ENCODE measurements around the gene MAP3K2.

Gene MAP3K2

DNA sequence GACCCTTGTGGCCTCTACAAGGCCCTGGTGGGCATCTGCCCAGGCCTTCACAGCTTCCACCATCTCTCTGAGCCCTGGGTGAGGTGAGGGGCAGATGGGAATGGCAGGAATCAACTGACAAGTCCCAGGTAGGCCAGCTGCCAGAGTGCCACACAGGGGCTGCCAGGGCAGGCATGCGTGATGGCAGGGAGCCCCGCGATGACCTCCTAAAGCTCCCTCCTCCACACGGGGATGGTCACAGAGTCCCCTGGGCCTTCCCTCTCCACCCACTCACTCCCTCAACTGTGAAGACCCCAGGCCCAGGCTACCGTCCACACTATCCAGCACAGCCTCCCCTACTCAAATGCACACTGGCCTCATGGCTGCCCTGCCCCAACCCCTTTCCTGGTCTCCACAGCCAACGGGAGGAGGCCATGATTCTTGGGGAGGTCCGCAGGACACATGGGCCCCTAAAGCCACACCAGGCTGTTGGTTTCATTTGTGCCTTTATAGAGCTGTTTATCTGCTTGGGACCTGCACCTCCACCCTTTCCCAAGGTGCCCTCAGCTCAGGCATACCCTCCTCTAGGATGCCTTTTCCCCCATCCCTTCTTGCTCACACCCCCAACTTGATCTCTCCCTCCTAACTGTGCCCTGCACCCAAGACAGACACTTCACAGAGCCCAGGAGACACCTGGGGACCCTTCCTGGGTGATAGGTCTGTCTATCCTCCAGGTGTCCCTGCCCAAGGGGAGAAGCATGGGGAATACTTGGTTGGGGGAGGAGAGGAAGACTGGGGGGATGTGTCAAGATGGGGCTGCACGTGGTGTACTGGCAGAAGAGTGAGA, 32.5 kb upstream of the MAP3K2 start:
- TF ChIP-seq, protein P1, sequence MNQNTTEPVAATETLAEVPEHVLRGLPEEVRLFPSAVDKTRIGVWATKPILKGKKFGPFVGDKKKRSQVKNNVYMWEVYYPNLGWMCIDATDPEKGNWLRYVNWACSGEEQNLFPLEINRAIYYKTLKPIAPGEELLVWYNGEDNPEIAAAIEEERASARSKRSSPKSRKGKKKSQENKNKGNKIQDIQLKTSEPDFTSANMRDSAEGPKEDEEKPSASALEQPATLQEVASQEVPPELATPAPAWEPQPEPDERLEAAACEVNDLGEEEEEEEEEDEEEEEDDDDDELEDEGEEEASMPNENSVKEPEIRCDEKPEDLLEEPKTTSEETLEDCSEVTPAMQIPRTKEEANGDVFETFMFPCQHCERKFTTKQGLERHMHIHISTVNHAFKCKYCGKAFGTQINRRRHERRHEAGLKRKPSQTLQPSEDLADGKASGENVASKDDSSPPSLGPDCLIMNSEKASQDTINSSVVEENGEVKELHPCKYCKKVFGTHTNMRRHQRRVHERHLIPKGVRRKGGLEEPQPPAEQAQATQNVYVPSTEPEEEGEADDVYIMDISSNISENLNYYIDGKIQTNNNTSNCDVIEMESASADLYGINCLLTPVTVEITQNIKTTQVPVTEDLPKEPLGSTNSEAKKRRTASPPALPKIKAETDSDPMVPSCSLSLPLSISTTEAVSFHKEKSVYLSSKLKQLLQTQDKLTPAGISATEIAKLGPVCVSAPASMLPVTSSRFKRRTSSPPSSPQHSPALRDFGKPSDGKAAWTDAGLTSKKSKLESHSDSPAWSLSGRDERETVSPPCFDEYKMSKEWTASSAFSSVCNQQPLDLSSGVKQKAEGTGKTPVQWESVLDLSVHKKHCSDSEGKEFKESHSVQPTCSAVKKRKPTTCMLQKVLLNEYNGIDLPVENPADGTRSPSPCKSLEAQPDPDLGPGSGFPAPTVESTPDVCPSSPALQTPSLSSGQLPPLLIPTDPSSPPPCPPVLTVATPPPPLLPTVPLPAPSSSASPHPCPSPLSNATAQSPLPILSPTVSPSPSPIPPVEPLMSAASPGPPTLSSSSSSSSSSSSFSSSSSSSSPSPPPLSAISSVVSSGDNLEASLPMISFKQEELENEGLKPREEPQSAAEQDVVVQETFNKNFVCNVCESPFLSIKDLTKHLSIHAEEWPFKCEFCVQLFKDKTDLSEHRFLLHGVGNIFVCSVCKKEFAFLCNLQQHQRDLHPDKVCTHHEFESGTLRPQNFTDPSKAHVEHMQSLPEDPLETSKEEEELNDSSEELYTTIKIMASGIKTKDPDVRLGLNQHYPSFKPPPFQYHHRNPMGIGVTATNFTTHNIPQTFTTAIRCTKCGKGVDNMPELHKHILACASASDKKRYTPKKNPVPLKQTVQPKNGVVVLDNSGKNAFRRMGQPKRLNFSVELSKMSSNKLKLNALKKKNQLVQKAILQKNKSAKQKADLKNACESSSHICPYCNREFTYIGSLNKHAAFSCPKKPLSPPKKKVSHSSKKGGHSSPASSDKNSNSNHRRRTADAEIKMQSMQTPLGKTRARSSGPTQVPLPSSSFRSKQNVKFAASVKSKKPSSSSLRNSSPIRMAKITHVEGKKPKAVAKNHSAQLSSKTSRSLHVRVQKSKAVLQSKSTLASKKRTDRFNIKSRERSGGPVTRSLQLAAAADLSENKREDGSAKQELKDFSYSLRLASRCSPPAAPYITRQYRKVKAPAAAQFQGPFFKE (tag by site-specific recombination; IDR thresholded peaks at IDR 0.05; ENCODE audit: borderline replicate concordance), result no peak
- TF ChIP-seq PRDM10 (tag by site-specific recombination; IDR thresholded peaks at IDR 0.05), result peak; percentile 14; the same call in 1 of the 2 replicates
- no peak overlapping the region for H3K27ac ChIP-seq (ENCODE audit: extremely low read depth, low read depth, low read length)
- no peak overlapping the region for H3K4me3 ChIP-seq (ENCODE audit: low read depth, low read length)
- ChIA-PET CTCF (interaction anchor here (0.6 kb wide), 1 partner anchor 19 kb away, joined by 3 read pairs; no protein-coding TSS in a partner anchor), POLR2A (no interaction called here)
- H3K4me1 ChIP-seq (ENCODE audit: control insufficient read depth, insufficient read depth, low read length), result no peaks in the 10 kb centered on the region; the same call in 1 of the 2 replicates
- H3K36me3 ChIP-seq (ENCODE audit: control insufficient read depth in 2 of 2, insufficient read depth in 1 of 2, low read length in 2 of 2), result no peaks in the 10 kb centered on the region
- H3K9me3 ChIP-seq (ENCODE audit: control insufficient read depth, insufficient read depth, low read depth, low read length), result no peaks in the 10 kb centered on the region

DNA sequence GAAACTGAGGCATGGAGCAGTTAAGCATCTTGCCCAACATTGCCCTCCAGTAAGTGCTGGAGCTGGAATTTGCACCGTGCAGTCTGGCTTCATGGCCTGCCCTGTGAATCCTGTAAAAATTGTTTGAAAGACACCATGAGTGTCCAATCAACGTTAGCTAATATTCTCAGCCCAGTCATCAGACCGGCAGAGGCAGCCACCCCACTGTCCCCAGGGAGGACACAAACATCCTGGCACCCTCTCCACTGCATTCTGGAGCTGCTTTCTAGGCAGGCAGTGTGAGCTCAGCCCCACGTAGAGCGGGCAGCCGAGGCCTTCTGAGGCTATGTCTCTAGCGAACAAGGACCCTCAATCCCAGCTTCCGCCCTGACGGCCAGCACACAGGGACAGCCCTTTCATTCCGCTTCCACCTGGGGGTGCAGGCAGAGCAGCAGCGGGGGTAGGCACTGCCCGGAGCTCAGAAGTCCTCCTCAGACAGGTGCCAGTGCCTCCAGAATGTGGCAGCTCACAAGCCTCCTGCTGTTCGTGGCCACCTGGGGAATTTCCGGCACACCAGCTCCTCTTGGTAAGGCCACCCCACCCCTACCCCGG, 31.8 kb upstream of the MAP3K2 start:
- H3K4me3 ChIP-seq (ENCODE audit: low read depth, low read length), result no peak overlapping the region
- no peaks in the 10 kb centered on the region; the same call in 1 of the 2 replicates for H3K4me1 ChIP-seq (ENCODE audit: control insufficient read depth, insufficient read depth, low read length)
- ChIA-PET POLR2A (no interaction called here), CTCF (interaction anchor here (0.6 to 1.0 kb wide), 2 partner anchors 19 to 222 kb away, joined by 3 read pairs; no protein-coding TSS in a partner anchor)
- no peaks in the 10 kb centered on the region for H3K9me3 ChIP-seq (ENCODE audit: control insufficient read depth, insufficient read depth, low read depth, low read length)
- no peaks in the 10 kb centered on the region for H3K36me3 ChIP-seq (ENCODE audit: control insufficient read depth in 2 of 2, insufficient read depth in 1 of 2, low read length in 2 of 2)
- H3K27ac ChIP-seq (ENCODE audit: extremely low read depth, low read depth, low read length), result no peak overlapping the region
- TF ChIP-seq ZNF280C (tag by site-specific recombination; IDR thresholded peaks at IDR 0.05) (no peak), ZNF26 (tag by site-specific recombination; IDR thresholded peaks at IDR 0.05) (no peak), ZNF10 (tag by site-specific recombination; IDR thresholded peaks at IDR 0.05) (no peak), ZNF16 (tag by site-specific recombination; IDR thresholded peaks at IDR 0.05; ENCODE audit: low read depth) (no peak), EGR2 (tag by site-specific recombination; IDR thresholded peaks at IDR 0.05; ENCODE audit: low read depth) (no peak), PRDM1 (tag by site-specific recombination; IDR thresholded peaks at IDR 0.05) (no peak), ZSCAN16 (tag by site-specific recombination; IDR thresholded peaks at IDR 0.05) (no peak), GLI4 (tag by site-specific recombination; IDR thresholded peaks at IDR 0.05) (no peak)
- TF ChIP-seq, protein P2, sequence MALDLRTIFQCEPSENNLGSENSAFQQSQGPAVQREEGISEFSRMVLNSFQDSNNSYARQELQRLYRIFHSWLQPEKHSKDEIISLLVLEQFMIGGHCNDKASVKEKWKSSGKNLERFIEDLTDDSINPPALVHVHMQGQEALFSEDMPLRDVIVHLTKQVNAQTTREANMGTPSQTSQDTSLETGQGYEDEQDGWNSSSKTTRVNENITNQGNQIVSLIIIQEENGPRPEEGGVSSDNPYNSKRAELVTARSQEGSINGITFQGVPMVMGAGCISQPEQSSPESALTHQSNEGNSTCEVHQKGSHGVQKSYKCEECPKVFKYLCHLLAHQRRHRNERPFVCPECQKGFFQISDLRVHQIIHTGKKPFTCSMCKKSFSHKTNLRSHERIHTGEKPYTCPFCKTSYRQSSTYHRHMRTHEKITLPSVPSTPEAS (tag by site-specific recombination; IDR thresholded peaks at IDR 0.05), result no peak
- TF ChIP-seq, protein P3, sequence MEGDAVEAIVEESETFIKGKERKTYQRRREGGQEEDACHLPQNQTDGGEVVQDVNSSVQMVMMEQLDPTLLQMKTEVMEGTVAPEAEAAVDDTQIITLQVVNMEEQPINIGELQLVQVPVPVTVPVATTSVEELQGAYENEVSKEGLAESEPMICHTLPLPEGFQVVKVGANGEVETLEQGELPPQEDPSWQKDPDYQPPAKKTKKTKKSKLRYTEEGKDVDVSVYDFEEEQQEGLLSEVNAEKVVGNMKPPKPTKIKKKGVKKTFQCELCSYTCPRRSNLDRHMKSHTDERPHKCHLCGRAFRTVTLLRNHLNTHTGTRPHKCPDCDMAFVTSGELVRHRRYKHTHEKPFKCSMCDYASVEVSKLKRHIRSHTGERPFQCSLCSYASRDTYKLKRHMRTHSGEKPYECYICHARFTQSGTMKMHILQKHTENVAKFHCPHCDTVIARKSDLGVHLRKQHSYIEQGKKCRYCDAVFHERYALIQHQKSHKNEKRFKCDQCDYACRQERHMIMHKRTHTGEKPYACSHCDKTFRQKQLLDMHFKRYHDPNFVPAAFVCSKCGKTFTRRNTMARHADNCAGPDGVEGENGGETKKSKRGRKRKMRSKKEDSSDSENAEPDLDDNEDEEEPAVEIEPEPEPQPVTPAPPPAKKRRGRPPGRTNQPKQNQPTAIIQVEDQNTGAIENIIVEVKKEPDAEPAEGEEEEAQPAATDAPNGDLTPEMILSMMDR (tag by site-specific recombination; IDR thresholded peaks at IDR 0.05), result no peak
